GM19035 (cell line): ENCODE results near the gene SLC23A1.
"Not testable (repeated sequence)": the region's sequence is repeated elsewhere in the genome, so short reads cannot be mapped to it uniquely, and the experiment has no call there.

Source experiments
- ATAC-seq: cut with Tn5 transposase; IDR thresholded peaks from one replicate; pipeline ENCODE4 v1.9.1; 2021; ENCODE audit not compliant: unreplicated experiment

Gene SLC23A1

GRCh38 chr5:139374909-139375308 lies 8.2 kb downstream of the SLC23A1 start:
- ATAC-seq, result no peak

- ATAC-seq, result no peak
Measured at GRCh38 chr5:139371482-139372435, 11.3 kb downstream of the SLC23A1 start.

GRCh38 chr5:139369181-139369580 lies 13.9 kb downstream of the SLC23A1 start:
- no peak for ATAC-seq

- ATAC-seq, result no peak
Measured at GRCh38 chr5:139368613-139369012, 14.5 kb downstream of the SLC23A1 start.

- ATAC-seq, result no peak
Measured at GRCh38 chr5:139364466-139364865, 18.6 kb downstream of the SLC23A1 start.

- no peak for ATAC-seq
Measured at GRCh38 chr5:139363937-139364336, 19.2 kb downstream of the SLC23A1 start.

- ATAC-seq, result no peak
Measured at GRCh38 chr5:139361835-139362429, 21.2 kb downstream of the SLC23A1 start.

- no peak for ATAC-seq
Measured at GRCh38 chr5:139360384-139360783, 22.7 kb downstream of the SLC23A1 start.

- no peak for ATAC-seq
Measured at GRCh38 chr5:139358064-139358463, 25.0 kb downstream of the SLC23A1 start.

- ATAC-seq, result not testable (repeated sequence)
Measured at GRCh38 chr5:139355900-139356299, 27.2 kb downstream of the SLC23A1 start.

- ATAC-seq, result no peak
Measured at GRCh38 chr5:139354186-139354585, 28.9 kb downstream of the SLC23A1 start.

- not testable (repeated sequence) for ATAC-seq
Measured at GRCh38 chr5:139347863-139348262, 35.2 kb downstream of the SLC23A1 start.

- not testable (repeated sequence) for ATAC-seq
Measured at GRCh38 chr5:139345442-139345841, 37.7 kb downstream of the SLC23A1 start.

GRCh38 chr5:139344177-139344576 lies 38.9 kb downstream of the SLC23A1 start:
- ATAC-seq, result no peak

- no peak for ATAC-seq
Measured at GRCh38 chr5:139343476-139343875, 39.6 kb downstream of the SLC23A1 start.

GRCh38 chr5:139342423-139342723 lies 40.7 kb downstream of the SLC23A1 start:
- ATAC-seq, result no peak

- peak; percentile 93 for ATAC-seq
Measured at GRCh38 chr5:139341689-139342422, 41.2 kb downstream of the SLC23A1 start, which contains the start of gene PAIP2. Gene PAIP2 (plus strand): TSS chr5:139341854. CDS start chr5:139363785, 21,931 bp downstream.

- ATAC-seq, result no peak
Measured at GRCh38 chr5:139341187-139341688, 41.9 kb downstream of the SLC23A1 start.

- no peak for ATAC-seq
Measured at GRCh38 chr5:139340051-139340450, 43.0 kb downstream of the SLC23A1 start.

- no peak for ATAC-seq
Measured at GRCh38 chr5:139335811-139336210, 47.3 kb downstream of the SLC23A1 start.
